Measurements from ENCODE around the gene LRMDA. TPM values are rescaled to one million over a fixed set of nuclear protein-coding genes. Genes with fewer than 3 reads are reported as not detected.

Gene LRMDA
- total RNA-seq, 1 experiment from 2014 or later = 1.2 TPM

GRCh38 chr10:76085002-76085816 lies 653.8 kb downstream of the LRMDA start:
- H3K4me2 ChIP-seq (ENCODE audit: low read length) = no peak overlapping the region
- no peak for ATAC-seq
- no peak overlapping the region for H2AFZ ChIP-seq (ENCODE audit: low read length)
- no peaks in the 10 kb centered on the region for H4K20me1 ChIP-seq (ENCODE audit: low read length)
- H3K9me3 ChIP-seq (ENCODE audit: low read length) = no peaks in the 10 kb centered on the region
- TF ChIP-seq EZH2phosphoT487 (IDR thresholded peaks at IDR 0.05; ENCODE audit: borderline replicate concordance, low read length) (0 out of 2 replicates have a peak, but pooled peaks have one; percentile 33), EZH2 (IDR thresholded peaks at IDR 0.05; ENCODE audit: low read length, unreplicated experiment) (no peak)
- no TSS peak for BruUV-seq (replicated peaks)
- no peaks in the 10 kb centered on the region for H3K36me3 ChIP-seq (ENCODE audit: low read depth, low read length)
- CTCF ChIA-PET = no interaction called here
- peaks cover 39% of the 10 kb centered on the region for H3K27me3 ChIP-seq (ENCODE audit: low read length)
- H3K9ac ChIP-seq (ENCODE audit: low read length) = no peak overlapping the region
- no peak overlapping the region for H3K4me3 ChIP-seq (ENCODE audit: low read length)
- intact Hi-C loops (cut with micrococcal nuclease) = loop anchor here (5.0 kb wide), 1 partner anchor 173 kb away; no protein-coding TSS in a partner anchor
- H3K79me2 ChIP-seq (ENCODE audit: low read length) = no peaks in the 10 kb centered on the region
- POLR2A ChIA-PET (ENCODE audit: unreplicated experiment) = no interaction called here
- no peaks in the 10 kb centered on the region for H3F3A ChIP-seq (ENCODE audit: low read length, unreplicated experiment)
- no peaks in the 10 kb centered on the region; the same call in 1 of the 2 replicates for H3K4me1 ChIP-seq (ENCODE audit: insufficient read depth, low read length)
- no peak overlapping the region for H3K27ac ChIP-seq (ENCODE audit: low read length)
- no peak for DNase-seq
- no peaks in the 10 kb centered on the region for H3K9me2 ChIP-seq (replicated peaks; ENCODE audit: low read length)

- TF ChIP-seq EZH2 (IDR thresholded peaks at IDR 0.05; ENCODE audit: low read length, unreplicated experiment) = no peak
- no peak for TF ChIP-seq EZH2phosphoT487 (IDR thresholded peaks at IDR 0.05; ENCODE audit: borderline replicate concordance, low read length)
- TF ChIP-seq CTCF (conservative IDR thresholded peaks at IDR 0.05; ENCODE audit: low read depth, low read length) = no peak
- no peak for ATAC-seq
- no peak for DNase-seq
- Histone ChIP-seq H3K27me3 (ENCODE audit: low read length) (peaks cover 44% of the 10 kb centered on the region), H3K9ac (ENCODE audit: low read length) (no peak overlapping the region), H3K4me1 (ENCODE audit: insufficient read depth, low read length) (no peaks in the 10 kb centered on the region; the same call in 1 of the 2 replicates), H3K36me3 (ENCODE audit: low read depth, low read length) (no peaks in the 10 kb centered on the region), H3K79me2 (ENCODE audit: low read length) (no peaks in the 10 kb centered on the region), H3K4me2 (ENCODE audit: low read length) (no peak overlapping the region), H3K9me3 (ENCODE audit: low read length) (no peaks in the 10 kb centered on the region), H3K27ac (ENCODE audit: low read length) (no peak overlapping the region), H3K9me2 (replicated peaks; ENCODE audit: low read length) (no peaks in the 10 kb centered on the region), H4K20me1 (ENCODE audit: low read length) (no peaks in the 10 kb centered on the region), H3K4me3 (ENCODE audit: low read length) (no peak overlapping the region), H3F3A (ENCODE audit: low read length, unreplicated experiment) (no peaks in the 10 kb centered on the region), H2AFZ (ENCODE audit: low read length) (no peak overlapping the region)
- BruUV-seq (replicated peaks) = no TSS peak
- ChIA-PET CTCF (no interaction called here), POLR2A (ENCODE audit: unreplicated experiment) (interaction anchor here (0.5 kb wide), 1 partner anchor 63 kb away, joined by 4 read pairs; no protein-coding TSS in a partner anchor)
- intact Hi-C loops (cut with micrococcal nuclease) = loop anchor here (5.0 kb wide), 1 partner anchor 173 kb away; no protein-coding TSS in a partner anchor
Observed at GRCh38 chr10:76085817-76086167, 654.4 kb downstream of the LRMDA start.

- H3K79me2 ChIP-seq (ENCODE audit: low read length) = no peaks in the 10 kb centered on the region
- no peaks in the 10 kb centered on the region; the same call in 1 of the 2 replicates for H3K4me1 ChIP-seq (ENCODE audit: insufficient read depth, low read length)
- no peak overlapping the region for H2AFZ ChIP-seq (ENCODE audit: low read length)
- ATAC-seq (no peak), DNase-seq (no peak)
- no TSS peak for BruUV-seq (replicated peaks)
- H3K9me3 ChIP-seq (ENCODE audit: low read length) = no peaks in the 10 kb centered on the region
- no peak overlapping the region for H3K4me2 ChIP-seq (ENCODE audit: low read length)
- H3K4me3 ChIP-seq (ENCODE audit: low read length) = no peak overlapping the region
- TF ChIP-seq EZH2 (IDR thresholded peaks at IDR 0.05; ENCODE audit: low read length, unreplicated experiment) (no peak), CTCF (conservative IDR thresholded peaks at IDR 0.05; ENCODE audit: low read depth, low read length) (no peak), EZH2phosphoT487 (IDR thresholded peaks at IDR 0.05; ENCODE audit: borderline replicate concordance, low read length) (no peak)
- POLR2A ChIA-PET (ENCODE audit: unreplicated experiment) = interaction anchor here (0.5 kb wide), 1 partner anchor 63 kb away, joined by 4 read pairs; no protein-coding TSS in a partner anchor
- intact Hi-C loops (cut with micrococcal nuclease) = loop anchor here (5.0 kb wide), 1 partner anchor 174 kb away; no protein-coding TSS in a partner anchor
- no peaks in the 10 kb centered on the region for H3F3A ChIP-seq (ENCODE audit: low read length, unreplicated experiment)
- H3K27ac ChIP-seq (ENCODE audit: low read length) = no peak overlapping the region
- H3K36me3 ChIP-seq (ENCODE audit: low read depth, low read length) = no peaks in the 10 kb centered on the region
- H3K9me2 ChIP-seq (replicated peaks; ENCODE audit: low read length) = no peaks in the 10 kb centered on the region
- CTCF ChIA-PET = interaction anchor here (1.9 kb wide), 1 partner anchor 50 kb away, joined by 8 read pairs; no protein-coding TSS in a partner anchor
- H3K9ac ChIP-seq (ENCODE audit: low read length) = no peak overlapping the region
- H3K27me3 ChIP-seq (ENCODE audit: low read length) = peaks cover 45% of the 10 kb centered on the region
- no peaks in the 10 kb centered on the region for H4K20me1 ChIP-seq (ENCODE audit: low read length)
Observed at GRCh38 chr10:76086170-76086760, 654.8 kb downstream of the LRMDA start.
